NCI-H748 (cell line): ENCODE data around the gene TET3.
A peak's percentile ranks its signal among the peaks of the same experiment; 100 is the strongest.

Experiments used
- DNase-seq: peaks from one replicate; lab custom pipeline; 2025; ENCODE audit not compliant: unreplicated experiment; lab: John Stamatoyannopoulos, UW

The TET3 gene

GRCh38 chr2:73986085-73986681 is 1.5 kb downstream of the TET3 start:
- no peak for DNase-seq

- DNase-seq: peak; percentile 15
Measured at GRCh38 chr2:73987109-73987947, 2.6 kb downstream of the TET3 start.

- DNase-seq: no peak
Measured at GRCh38 chr2:73987948-73988700, 3.4 kb downstream of the TET3 start.

- no peak for DNase-seq
Measured at GRCh38 chr2:73989972-73990371, 5.3 kb downstream of the TET3 start.

GRCh38 chr2:73990531-73990930 is 5.8 kb downstream of the TET3 start:
- DNase-seq: no peak

- DNase-seq: no peak
Measured at GRCh38 chr2:73992036-73992435, 7.3 kb downstream of the TET3 start.

- no peak for DNase-seq
Measured at GRCh38 chr2:73993376-73993775, 8.7 kb downstream of the TET3 start.

- no peak for DNase-seq
Measured at GRCh38 chr2:73993778-73994177, 9.1 kb downstream of the TET3 start.

GRCh38 chr2:73994178-73994831 is 9.6 kb downstream of the TET3 start:
- no peak for DNase-seq

- no peak for DNase-seq
Measured at GRCh38 chr2:73995810-73996209, 11.1 kb downstream of the TET3 start.

GRCh38 chr2:73997813-73998212 is 13.1 kb downstream of the TET3 start:
- DNase-seq: no peak

GRCh38 chr2:73998451-73998850 is 13.7 kb downstream of the TET3 start:
- peak; percentile 59 for DNase-seq

- DNase-seq: no peak
Measured at GRCh38 chr2:73998933-73999332, 14.2 kb downstream of the TET3 start.

GRCh38 chr2:73999881-74000597 is 15.3 kb downstream of the TET3 start:
- DNase-seq: no peak

- DNase-seq: no peak
Measured at GRCh38 chr2:74000666-74001065, 16.0 kb downstream of the TET3 start.

GRCh38 chr2:74001121-74001520 is 16.4 kb downstream of the TET3 start:
- no peak for DNase-seq

GRCh38 chr2:74001781-74002504 is 17.2 kb downstream of the TET3 start:
- peak; percentile 22 for DNase-seq

GRCh38 chr2:74002505-74003421 is 18.1 kb downstream of the TET3 start:
- peak; percentile 89 for DNase-seq
